ENCODE measurements around the gene SH3PXD2B.

- TF ChIP-seq, protein P1, sequence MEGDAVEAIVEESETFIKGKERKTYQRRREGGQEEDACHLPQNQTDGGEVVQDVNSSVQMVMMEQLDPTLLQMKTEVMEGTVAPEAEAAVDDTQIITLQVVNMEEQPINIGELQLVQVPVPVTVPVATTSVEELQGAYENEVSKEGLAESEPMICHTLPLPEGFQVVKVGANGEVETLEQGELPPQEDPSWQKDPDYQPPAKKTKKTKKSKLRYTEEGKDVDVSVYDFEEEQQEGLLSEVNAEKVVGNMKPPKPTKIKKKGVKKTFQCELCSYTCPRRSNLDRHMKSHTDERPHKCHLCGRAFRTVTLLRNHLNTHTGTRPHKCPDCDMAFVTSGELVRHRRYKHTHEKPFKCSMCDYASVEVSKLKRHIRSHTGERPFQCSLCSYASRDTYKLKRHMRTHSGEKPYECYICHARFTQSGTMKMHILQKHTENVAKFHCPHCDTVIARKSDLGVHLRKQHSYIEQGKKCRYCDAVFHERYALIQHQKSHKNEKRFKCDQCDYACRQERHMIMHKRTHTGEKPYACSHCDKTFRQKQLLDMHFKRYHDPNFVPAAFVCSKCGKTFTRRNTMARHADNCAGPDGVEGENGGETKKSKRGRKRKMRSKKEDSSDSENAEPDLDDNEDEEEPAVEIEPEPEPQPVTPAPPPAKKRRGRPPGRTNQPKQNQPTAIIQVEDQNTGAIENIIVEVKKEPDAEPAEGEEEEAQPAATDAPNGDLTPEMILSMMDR (IDR thresholded peaks at IDR 0.05): no peak
- no peak for TF ChIP-seq ZFX (IDR thresholded peaks at IDR 0.05; ENCODE audit: borderline replicate concordance)
Observed at GRCh38 chr5:172424808-172425207, 29.5 kb downstream of the SH3PXD2B start.

Measured in 22Rv1 (cell line).